ENCODE measurements around the gene LIFR.

LIFR gene

GRCh38 chr5:38471709-38472108 is 84.7 kb downstream of the LIFR start:
- no peak overlapping the region for H3K4me3 ChIP-seq (ENCODE audit: insufficient read depth, low read depth, low read length, poor library complexity, severe bottlenecking)
- H3K27me3 ChIP-seq (replicated peaks; ENCODE audit: control insufficient read depth, insufficient read depth, low read length, poor library complexity, severe bottlenecking): peaks cover 3% of the 10 kb centered on the region
- H3K36me3 ChIP-seq (ENCODE audit: control insufficient read depth, insufficient read depth, low read length): no peaks in the 10 kb centered on the region
- no peaks in the 10 kb centered on the region for H3K4me1 ChIP-seq (ENCODE audit: control insufficient read depth, insufficient read depth, low read length, poor library complexity, severe bottlenecking)
- H3K9me3 ChIP-seq (ENCODE audit: control insufficient read depth, low read length): no peaks in the 10 kb centered on the region
- no peak for DNase-seq
- no peak overlapping the region for H3K27ac ChIP-seq (ENCODE audit: insufficient read depth, low read length, poor library complexity, severe bottlenecking)

GRCh38 chr5:38469707-38470267 is 86.7 kb downstream of the LIFR start:
- Histone ChIP-seq H3K27ac (ENCODE audit: insufficient read depth, low read length, poor library complexity, severe bottlenecking) (no peak overlapping the region), H3K27me3 (replicated peaks; ENCODE audit: control insufficient read depth, insufficient read depth, low read length, poor library complexity, severe bottlenecking) (no peaks in the 10 kb centered on the region), H3K4me1 (ENCODE audit: control insufficient read depth, insufficient read depth, low read length, poor library complexity, severe bottlenecking) (no peaks in the 10 kb centered on the region), H3K9me3 (ENCODE audit: control insufficient read depth, low read length) (no peaks in the 10 kb centered on the region), H3K4me3 (ENCODE audit: insufficient read depth, low read depth, low read length, poor library complexity, severe bottlenecking) (no peak overlapping the region), H3K36me3 (ENCODE audit: control insufficient read depth, insufficient read depth, low read length) (no peaks in the 10 kb centered on the region)
- no peak for DNase-seq

- no peaks in the 10 kb centered on the region for H3K4me1 ChIP-seq (ENCODE audit: control insufficient read depth, insufficient read depth, low read length, poor library complexity, severe bottlenecking)
- no peak overlapping the region for H3K27ac ChIP-seq (ENCODE audit: insufficient read depth, low read length, poor library complexity, severe bottlenecking)
- no peaks in the 10 kb centered on the region for H3K27me3 ChIP-seq (replicated peaks; ENCODE audit: control insufficient read depth, insufficient read depth, low read length, poor library complexity, severe bottlenecking)
- no peaks in the 10 kb centered on the region for H3K9me3 ChIP-seq (ENCODE audit: control insufficient read depth, low read length)
- H3K36me3 ChIP-seq (ENCODE audit: control insufficient read depth, insufficient read depth, low read length): no peaks in the 10 kb centered on the region
- H3K4me3 ChIP-seq (ENCODE audit: insufficient read depth, low read depth, low read length, poor library complexity, severe bottlenecking): no peak overlapping the region
- DNase-seq: no peak
These were observed 87.3 kb downstream of the LIFR start for GRCh38 chr5:38468978-38469706.

- Histone ChIP-seq H3K4me3 (ENCODE audit: insufficient read depth, low read depth, low read length, poor library complexity, severe bottlenecking) (no peak overlapping the region), H3K36me3 (ENCODE audit: control insufficient read depth, insufficient read depth, low read length) (no peaks in the 10 kb centered on the region), H3K4me1 (ENCODE audit: control insufficient read depth, insufficient read depth, low read length, poor library complexity, severe bottlenecking) (no peaks in the 10 kb centered on the region), H3K27me3 (replicated peaks; ENCODE audit: control insufficient read depth, insufficient read depth, low read length, poor library complexity, severe bottlenecking) (no peaks in the 10 kb centered on the region), H3K27ac (ENCODE audit: insufficient read depth, low read length, poor library complexity, severe bottlenecking) (no peak overlapping the region), H3K9me3 (ENCODE audit: control insufficient read depth, low read length) (no peaks in the 10 kb centered on the region)
- DNase-seq: no peak
These were observed 88.2 kb downstream of the LIFR start for GRCh38 chr5:38468202-38468673.

GRCh38 chr5:38467353-38468040 is 88.9 kb downstream of the LIFR start:
- Histone ChIP-seq H3K27ac (ENCODE audit: insufficient read depth, low read length, poor library complexity, severe bottlenecking) (no peak overlapping the region), H3K9me3 (ENCODE audit: control insufficient read depth, low read length) (no peaks in the 10 kb centered on the region), H3K4me3 (ENCODE audit: insufficient read depth, low read depth, low read length, poor library complexity, severe bottlenecking) (no peak overlapping the region), H3K36me3 (ENCODE audit: control insufficient read depth, insufficient read depth, low read length) (no peaks in the 10 kb centered on the region), H3K4me1 (ENCODE audit: control insufficient read depth, insufficient read depth, low read length, poor library complexity, severe bottlenecking) (no peaks in the 10 kb centered on the region), H3K27me3 (replicated peaks; ENCODE audit: control insufficient read depth, insufficient read depth, low read length, poor library complexity, severe bottlenecking) (no peaks in the 10 kb centered on the region)
- no peak for DNase-seq

- Histone ChIP-seq H3K27me3 (replicated peaks; ENCODE audit: control insufficient read depth, insufficient read depth, low read length, poor library complexity, severe bottlenecking) (no peaks in the 10 kb centered on the region), H3K36me3 (ENCODE audit: control insufficient read depth, insufficient read depth, low read length) (no peaks in the 10 kb centered on the region), H3K4me3 (ENCODE audit: insufficient read depth, low read depth, low read length, poor library complexity, severe bottlenecking) (no peak overlapping the region), H3K9me3 (ENCODE audit: control insufficient read depth, low read length) (no peaks in the 10 kb centered on the region), H3K4me1 (ENCODE audit: control insufficient read depth, insufficient read depth, low read length, poor library complexity, severe bottlenecking) (no peaks in the 10 kb centered on the region), H3K27ac (ENCODE audit: insufficient read depth, low read length, poor library complexity, severe bottlenecking) (no peak overlapping the region)
- DNase-seq: no peak
These were observed 89.8 kb downstream of the LIFR start for GRCh38 chr5:38466424-38467189.

GRCh38 chr5:38465702-38466423 is 90.6 kb downstream of the LIFR start:
- H3K9me3 ChIP-seq (ENCODE audit: control insufficient read depth, low read length): no peaks in the 10 kb centered on the region
- H3K27me3 ChIP-seq (replicated peaks; ENCODE audit: control insufficient read depth, insufficient read depth, low read length, poor library complexity, severe bottlenecking): no peaks in the 10 kb centered on the region
- H3K36me3 ChIP-seq (ENCODE audit: control insufficient read depth, insufficient read depth, low read length): no peaks in the 10 kb centered on the region
- no peak overlapping the region for H3K4me3 ChIP-seq (ENCODE audit: insufficient read depth, low read depth, low read length, poor library complexity, severe bottlenecking)
- H3K27ac ChIP-seq (ENCODE audit: insufficient read depth, low read length, poor library complexity, severe bottlenecking): no peak overlapping the region
- no peaks in the 10 kb centered on the region for H3K4me1 ChIP-seq (ENCODE audit: control insufficient read depth, insufficient read depth, low read length, poor library complexity, severe bottlenecking)
- no peak for DNase-seq

GRCh38 chr5:38465061-38465460 is 91.4 kb downstream of the LIFR start:
- peaks cover 3% of the 10 kb centered on the region for H3K27me3 ChIP-seq (replicated peaks; ENCODE audit: control insufficient read depth, insufficient read depth, low read length, poor library complexity, severe bottlenecking)

GRCh38 chr5:38463634-38464521 is 92.6 kb downstream of the LIFR start:
- Histone ChIP-seq H3K9me3 (ENCODE audit: control insufficient read depth, low read length) (no peaks in the 10 kb centered on the region), H3K4me1 (ENCODE audit: control insufficient read depth, insufficient read depth, low read length, poor library complexity, severe bottlenecking) (no peaks in the 10 kb centered on the region), H3K36me3 (ENCODE audit: control insufficient read depth, insufficient read depth, low read length) (no peaks in the 10 kb centered on the region), H3K27me3 (replicated peaks; ENCODE audit: control insufficient read depth, insufficient read depth, low read length, poor library complexity, severe bottlenecking) (peaks cover 6% of the 10 kb centered on the region), H3K27ac (ENCODE audit: insufficient read depth, low read length, poor library complexity, severe bottlenecking) (no peak overlapping the region), H3K4me3 (ENCODE audit: insufficient read depth, low read depth, low read length, poor library complexity, severe bottlenecking) (no peak overlapping the region)
- DNase-seq: no peak

More at GRCh38 chr5:38465061-38465460, 91.4 kb downstream of the LIFR start:
- Histone ChIP-seq H3K4me3 (ENCODE audit: insufficient read depth, low read depth, low read length, poor library complexity, severe bottlenecking) (no peak overlapping the region), H3K36me3 (ENCODE audit: control insufficient read depth, insufficient read depth, low read length) (no peaks in the 10 kb centered on the region), H3K27ac (ENCODE audit: insufficient read depth, low read length, poor library complexity, severe bottlenecking) (no peak overlapping the region), H3K4me1 (ENCODE audit: control insufficient read depth, insufficient read depth, low read length, poor library complexity, severe bottlenecking) (no peaks in the 10 kb centered on the region), H3K9me3 (ENCODE audit: control insufficient read depth, low read length) (no peaks in the 10 kb centered on the region)
- DNase-seq: no peak

Data from effector memory CD4-positive, alpha-beta T cell (primary cell).